Stimulated activated CD8-positive, alpha-beta memory T cell treated with anti-CD3 and anti-CD28 coated beads, Interleukin-12 subunit alpha, Interleukin-12 subunit beta, amount 100 ng/mL, for 24 hours (primary cell): ENCODE data around the gene ZFAND2A.
"Not testable (repeated sequence)": the region's sequence is repeated elsewhere in the genome, so short reads cannot be mapped to it uniquely, and the experiment has no call there.

Experiments
- DNase-seq: peaks from one replicate; pipeline ENCODE4 v3.0.0-alpha.2; 2020; ENCODE audit errors: extremely low read depth

Gene ZFAND2A

DNA sequence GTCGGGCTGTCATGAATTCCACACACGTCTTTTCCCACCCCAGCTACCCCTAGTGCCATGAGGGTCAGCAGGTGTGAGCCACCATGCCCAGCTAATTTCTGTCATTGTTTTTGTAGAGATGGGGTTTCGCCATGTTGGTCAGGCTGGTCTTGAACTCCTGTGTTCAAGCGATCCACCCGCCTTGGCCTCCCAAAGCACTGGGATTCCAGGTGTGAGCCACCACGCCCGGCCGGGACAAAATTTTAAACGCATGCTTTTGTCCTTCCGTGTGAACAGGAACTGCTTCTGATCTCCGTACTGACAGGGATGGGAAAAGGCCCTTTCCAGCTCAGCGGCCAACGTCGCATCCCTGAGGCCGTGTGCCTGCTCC, 15.6 kb upstream of the ZFAND2A start:
- no peak for DNase-seq

DNA sequence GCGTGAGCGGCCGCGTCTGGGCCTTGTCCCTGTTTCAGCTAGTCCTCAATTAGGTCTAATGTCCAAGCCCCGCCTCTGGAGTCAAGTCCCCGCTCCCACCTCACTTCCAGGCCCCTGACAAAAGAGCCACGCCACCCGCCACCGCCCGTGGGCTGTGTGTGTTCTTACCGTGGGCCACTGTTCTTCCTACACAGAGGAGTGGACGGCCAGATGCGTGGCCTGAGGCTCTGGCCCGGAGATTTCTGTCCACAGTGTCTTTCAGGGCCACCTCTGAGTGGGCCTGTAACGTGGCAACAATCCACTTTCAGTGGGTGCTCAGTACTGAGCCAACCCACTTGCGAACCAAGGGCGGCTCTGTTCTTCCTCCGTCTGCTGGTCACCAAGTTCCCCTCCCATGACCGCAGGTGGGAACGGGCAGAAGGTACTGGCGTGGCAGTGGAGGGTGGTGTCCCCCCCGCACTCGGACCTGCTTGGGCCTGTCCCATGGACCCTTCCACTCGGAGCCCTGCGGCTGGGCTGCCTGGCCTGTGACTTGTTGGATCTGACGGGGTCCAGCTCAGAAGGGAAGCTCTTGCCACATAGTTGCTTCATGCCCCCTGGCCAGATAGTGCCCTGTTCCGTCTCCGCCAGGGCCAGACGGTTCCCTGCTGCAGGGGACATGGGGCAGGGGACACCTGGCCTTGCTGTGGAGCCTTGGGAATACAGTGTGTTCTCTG, 15.0 kb upstream of the ZFAND2A start:
- DNase-seq = no peak

DNA sequence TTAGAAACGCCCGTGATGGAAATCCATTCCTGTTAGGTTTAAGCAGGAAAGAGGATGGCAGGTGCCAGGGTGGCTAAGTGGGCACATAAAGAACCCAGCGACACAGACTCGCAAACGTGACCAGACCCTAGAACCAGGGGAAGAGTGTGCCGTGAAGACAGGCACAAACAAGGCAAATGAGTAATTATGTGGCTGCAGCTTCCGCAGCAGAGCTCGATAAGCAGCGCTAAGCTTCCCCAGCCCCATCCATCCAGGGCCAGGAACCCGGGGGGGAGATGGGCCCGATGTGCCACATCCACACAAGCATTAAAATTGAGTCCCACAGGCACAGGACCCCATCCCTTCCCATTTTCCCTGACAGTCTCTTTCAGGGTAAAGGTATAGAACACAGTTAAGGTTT, 14.0 kb upstream of the ZFAND2A start:
- DNase-seq = no peak

DNA sequence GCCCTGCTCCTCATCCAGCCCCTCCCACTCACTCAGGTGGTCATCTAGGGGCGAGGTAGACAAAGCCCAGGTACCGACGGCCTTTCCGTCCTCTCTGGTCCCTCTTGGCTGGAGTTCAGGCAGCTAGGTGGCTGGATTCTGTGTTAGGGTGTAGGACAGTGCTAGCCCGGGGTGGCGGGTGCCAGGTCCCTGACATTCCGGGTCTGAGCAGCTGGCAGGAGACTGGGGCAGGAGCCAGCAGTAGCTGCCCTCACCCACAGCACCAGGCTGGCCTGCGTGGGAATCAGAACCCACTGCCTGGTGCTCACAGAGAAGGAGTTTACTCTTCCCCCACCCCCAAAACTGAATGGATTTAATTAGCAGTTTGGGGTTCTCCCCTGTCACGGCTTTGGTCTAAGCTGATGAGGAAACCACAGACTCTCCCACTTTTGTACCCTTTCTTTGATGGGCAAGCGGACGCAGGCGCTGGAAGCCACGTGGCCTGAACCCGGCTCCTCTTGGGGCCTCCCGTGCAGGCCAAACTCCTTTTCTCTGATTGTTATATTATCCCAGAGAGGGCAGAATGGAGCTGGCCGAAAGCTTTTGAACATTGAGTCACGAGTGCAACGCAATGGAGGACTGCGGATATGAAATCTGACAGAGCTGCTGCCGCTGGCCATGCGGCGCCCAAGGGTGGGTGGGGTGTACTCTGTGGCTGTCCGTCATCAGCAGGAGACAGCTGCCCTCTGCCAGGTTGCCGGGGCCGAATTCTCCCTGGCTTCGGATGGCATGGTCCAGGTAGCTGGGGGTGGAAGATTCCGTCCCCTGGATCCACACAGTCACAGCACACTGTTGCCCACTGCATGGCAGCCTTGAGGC, 12.9 kb upstream of the ZFAND2A start:
- no peak for DNase-seq

DNA sequence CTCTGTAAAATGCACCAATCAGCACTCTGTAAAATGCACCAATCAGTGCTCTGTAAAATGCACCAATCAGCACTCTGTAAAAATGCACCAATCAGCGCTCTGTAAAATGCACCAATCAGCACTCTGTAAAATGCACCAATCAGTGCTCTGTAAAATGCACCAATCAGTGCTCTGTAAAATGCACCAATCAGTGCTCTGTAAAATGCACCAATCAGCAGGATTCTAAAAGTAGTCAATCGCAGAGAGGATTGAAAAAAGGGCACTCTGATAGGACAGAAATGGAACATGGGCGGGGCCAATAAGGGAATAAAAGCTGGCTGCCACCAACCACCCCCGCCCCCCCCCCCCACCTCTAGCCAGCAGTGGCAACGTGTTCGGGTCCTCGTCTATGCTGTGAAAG, 11.5 kb upstream of the ZFAND2A start:
- DNase-seq = not testable (repeated sequence)

DNA sequence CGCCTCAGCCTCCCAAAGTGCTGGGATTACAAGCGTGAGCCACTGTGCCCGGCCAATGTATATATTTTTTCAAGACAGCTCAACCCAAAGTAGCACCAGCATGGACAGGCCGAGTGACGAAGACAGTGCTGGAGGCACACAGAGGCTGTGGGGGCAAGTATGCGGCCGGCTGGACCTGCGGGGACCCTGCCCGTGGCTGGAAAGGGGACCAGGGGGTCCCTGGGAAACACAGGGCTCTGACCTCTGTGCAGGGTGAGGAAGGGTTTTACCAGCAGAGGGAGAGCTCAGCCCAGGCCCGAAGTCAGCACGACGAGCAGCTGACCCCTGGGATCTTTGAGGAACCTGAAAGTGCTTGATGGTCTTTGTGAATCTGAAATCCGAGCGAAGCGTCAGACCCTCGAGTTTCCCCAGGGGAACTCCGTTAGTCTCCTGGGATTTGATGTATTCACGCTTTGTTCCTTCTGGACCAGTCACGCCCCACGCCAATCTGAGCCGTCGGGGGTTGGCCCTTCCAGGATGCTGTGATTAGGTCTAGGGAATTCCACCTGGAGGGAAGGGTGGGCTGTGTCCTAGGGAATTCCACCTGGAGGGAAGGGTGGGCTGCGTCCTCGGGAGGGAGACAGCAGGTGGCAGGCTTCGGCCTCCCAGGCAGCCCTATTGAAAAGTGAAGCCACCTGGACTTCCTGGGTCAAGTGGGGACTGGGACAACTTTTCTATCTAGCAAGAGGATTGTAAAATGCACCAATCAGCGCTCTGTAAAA, 10.9 kb upstream of the ZFAND2A start:
- no peak for DNase-seq

DNA sequence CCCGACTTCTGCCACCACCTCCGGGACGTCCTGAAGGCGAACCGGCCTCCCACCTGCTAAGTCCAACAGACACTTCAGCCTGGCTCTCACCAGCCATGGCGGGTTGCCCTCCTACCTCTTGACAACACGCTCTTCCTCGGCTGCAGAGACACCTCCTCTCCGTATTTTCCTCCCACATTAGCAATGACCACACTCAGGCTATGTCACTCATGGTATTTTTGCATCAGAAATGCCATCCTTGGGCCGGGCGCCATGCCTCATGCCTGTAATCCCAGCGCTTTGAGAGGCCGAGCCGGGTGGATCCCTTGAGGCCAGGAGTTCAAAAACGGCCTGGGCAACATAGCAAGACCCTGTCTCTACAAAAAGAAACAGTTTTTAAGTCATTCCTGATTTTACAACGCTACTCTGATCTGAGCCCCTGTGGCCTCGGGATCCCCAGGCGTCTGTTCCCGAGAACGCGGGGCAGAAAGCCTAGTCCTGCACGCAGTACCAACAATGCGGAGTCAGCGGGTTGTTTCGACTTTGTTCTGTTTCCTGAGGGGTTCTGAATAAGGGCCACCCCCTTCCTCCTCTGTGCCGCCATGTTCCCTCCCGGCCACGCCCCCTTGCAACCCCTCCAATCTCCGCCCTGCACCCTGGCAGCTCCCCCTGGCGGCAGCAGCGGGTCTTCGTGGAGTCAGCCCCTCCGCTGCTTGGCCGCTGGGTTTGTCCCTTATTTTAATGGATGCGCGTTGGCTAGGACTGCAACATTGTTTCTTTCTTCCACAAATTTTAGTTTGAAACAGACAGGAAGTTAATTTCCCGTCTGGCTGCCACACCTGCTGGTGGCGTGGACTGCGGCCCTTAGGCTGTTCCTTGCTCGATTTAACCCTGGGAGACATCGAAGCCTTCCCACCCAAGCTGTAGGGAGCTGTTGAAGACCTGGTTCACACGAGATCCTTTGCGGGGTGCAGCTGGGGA, 9.7 kb upstream of the ZFAND2A start:
- DNase-seq = peak; percentile 87

DNA sequence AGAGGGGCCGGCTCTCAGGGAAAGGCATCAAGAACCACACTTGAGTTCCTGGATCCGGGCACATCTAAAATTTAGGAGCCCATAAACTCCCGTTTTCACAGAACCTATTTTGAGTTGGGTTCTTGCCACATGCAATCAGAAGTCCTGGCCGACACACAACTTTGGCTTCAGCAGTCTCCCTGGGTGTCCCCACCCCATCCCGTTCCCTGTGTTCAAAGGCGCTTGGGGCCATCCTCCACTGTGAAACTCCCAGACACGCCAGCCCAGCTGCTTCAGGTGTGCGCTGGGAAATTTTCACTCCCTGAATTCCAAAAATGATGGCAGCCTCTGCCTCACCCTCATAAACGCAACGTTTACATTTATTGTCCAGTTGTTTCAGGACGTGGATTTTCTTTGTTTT, 8.4 kb upstream of the ZFAND2A start:
- DNase-seq = no peak

DNA sequence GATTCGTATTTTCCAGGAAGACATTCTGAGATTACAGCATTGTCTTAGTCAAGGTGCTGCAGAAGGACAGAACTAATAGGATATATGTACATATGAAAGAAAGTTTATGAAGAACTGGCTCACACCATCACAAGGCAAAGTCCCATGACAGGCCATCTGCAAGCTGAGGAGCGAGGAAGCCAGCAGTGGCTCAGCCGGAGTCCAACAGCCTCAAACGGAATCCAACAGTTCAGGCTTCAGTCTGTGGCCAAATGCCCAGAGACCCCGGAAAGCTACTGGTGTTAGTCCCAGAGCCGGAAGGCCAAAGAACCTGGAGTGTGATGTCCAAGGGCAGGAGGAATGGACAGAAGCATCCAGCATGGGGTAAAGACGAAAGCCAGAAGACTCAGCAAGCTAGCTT, 4.4 kb upstream of the ZFAND2A start:
- no peak for DNase-seq

DNA sequence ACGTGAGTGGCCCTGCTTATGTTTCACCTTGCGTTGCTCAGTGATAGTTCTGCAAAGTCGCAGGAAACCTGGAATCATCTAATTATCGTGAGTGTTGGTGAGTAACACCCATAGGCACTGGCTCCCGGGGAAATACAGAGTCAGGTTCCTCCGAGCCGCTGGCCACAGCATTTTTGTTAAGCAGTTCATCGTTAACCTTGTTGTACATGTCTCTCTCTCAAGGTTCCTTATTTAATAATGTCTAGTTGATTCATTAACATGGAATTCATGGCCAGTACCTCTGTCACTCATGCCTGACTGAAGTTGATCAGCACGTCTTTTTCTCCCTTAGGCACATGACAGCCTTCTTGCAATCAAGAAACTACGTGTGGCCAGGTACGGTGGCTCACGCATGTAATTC, 3.1 kb upstream of the ZFAND2A start:
- DNase-seq = no peak

DNA sequence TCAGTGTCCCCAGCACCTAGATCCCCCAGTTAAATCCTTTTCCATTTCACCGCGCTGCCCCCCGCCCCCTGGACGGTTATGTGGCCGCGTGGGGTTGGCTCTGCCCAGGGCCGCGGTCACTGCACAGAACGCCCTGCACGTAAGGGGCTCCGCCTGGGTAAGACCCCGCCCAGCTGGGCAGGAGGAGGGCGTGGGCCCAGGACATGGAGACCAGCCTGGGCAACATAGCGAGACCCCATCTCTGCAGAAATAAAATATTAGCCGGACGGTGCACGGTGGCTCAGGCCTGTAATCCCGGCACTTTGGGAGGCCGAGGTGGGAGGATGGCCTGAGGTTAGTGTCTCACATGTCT, 650 bp upstream of the ZFAND2A start:
- DNase-seq = no peak

DNA sequence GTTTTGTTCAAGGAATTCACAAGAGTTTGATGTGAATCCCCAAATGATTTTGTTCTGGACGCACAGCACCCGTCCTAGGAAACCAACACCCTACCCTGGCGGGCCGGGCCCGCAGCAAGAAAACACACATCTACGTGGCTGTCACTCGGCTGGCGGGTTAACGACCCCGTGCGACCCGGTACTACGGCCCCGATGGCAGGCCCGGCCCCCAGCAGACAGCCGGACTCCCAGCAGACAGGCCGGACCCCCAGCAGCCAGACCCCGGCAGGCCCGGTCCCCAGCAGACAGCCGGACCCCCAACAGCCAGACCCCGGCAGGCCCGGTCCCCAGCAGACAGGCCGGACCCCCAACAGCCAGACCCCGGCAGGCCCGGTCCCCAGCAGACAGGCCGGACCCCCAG, 765 bp downstream of the ZFAND2A start:
- not testable (repeated sequence) for DNase-seq

DNA sequence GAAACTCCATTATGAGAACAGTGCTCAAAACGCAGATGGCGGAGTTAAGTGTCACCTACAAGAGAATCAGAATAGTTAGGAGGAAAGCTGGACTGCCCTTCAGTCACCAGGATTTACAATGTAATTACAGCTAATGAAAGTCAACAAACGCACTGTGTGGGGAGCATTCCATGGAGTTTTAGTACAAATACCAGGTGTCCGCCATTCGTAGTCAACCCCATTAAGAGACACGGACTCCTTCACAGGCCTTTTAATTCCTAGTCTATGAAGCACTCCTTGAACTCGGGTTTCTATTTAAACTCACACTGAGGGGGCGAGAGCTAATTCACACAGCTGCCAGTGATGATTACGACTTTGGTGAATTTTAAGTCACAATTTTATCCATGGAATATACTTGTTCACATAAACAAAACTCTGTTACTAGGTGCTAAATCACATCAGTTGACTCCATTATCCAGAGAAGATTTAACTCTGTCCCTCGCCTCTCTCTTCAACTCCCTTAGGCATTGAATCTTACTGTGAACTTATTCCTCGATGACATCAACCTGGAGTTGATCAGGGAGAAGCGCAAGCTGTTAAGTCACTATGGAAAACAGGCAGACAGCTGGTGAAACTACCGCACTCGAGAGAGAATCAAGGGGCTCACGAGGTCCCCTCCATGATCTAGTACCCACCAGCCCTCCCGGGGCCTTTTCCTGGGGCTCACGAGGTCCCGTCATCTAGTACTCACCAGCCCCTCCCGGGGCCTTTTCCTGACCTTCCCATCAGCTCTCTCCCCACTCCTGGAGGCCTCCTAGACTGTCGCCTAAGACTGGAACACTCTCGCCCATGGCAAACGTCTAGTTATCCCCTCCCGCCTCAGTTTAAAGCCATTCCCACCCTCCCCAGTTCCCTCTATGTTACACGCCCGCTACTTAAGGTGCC, 1.5 kb downstream of the ZFAND2A start:
- no peak for DNase-seq

DNA sequence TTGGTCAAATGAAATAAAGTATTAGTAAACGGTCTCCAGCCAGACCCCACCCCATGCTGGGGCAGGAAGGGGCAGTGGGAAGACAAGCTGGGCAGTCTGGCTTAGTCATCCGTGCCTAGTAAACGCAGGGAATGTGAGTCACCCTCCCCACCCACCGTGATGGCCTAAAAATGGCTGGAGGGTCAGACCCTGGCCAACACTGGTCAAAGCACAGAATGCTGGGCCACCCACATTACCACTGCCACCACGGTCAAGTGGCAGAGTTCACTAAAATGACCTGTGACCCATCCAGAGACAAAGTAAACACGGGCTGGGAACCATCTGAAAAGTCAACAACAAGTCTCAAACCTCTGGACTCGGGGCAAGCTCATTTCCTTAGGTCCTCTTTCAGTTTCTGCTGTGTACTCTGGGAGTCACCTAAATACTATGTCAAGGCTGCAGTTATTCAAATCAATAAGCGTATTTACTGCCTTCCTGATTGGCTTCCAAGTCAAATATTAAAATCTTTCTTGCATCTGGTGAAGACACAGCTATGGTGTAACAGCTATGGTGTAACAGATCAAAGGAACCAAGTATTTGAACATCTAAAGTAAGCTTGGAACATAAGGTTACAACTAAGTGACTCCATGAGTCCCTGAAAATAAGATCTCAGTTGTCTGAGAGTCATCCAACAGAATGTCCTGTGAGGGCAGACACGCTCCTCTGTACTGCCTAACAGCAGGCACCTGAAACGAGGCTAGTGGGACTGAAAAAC, 3.0 kb downstream of the ZFAND2A start:
- no peak for DNase-seq

DNA sequence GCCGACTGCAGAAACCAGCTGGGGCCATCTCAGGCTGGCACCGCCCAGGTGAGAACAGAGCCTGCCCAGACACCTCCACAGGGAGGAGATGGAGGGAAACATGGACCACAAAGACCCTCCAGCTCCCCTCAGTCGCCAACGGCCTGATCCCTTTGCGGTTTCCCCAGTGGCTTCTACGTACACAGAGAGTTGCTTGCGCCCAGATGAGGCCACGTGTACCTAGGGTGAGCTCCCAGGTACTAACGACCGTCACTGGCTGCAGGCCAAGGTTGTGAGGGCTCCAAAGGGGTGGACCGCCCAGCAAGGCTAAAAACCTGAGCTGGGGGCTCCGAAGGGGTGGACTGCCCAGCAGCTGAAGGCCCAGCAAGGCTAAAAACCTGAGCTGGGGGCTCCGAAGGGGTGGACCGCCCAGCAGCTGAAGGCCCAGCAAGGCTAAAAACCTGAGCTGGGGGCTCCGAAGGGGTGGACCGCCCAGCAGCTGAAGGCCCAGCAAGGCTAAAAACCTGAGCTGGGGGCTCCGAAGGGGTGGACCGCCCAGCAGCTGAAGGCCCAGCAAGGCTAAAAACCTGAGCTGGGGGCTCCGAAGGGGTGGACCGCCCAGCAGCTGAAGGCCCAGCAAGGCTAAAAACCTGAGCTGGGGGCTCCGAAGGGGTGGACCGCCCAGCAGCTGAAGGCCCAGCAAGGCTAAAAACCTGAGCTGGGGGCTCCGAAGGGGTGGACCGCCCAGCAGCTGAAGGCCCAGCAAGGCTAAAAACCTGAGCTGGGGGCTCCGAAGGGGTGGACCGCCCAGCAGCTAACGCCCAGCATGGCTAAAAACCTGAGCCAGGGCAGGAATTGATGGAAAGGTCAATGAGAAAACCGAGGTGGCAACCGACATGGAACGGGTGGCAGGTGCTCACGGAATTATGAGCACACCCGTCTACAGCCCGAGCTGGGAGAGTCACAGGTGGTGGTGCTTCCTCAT, 3.9 kb downstream of the ZFAND2A start:
- DNase-seq = not testable (repeated sequence)

DNA sequence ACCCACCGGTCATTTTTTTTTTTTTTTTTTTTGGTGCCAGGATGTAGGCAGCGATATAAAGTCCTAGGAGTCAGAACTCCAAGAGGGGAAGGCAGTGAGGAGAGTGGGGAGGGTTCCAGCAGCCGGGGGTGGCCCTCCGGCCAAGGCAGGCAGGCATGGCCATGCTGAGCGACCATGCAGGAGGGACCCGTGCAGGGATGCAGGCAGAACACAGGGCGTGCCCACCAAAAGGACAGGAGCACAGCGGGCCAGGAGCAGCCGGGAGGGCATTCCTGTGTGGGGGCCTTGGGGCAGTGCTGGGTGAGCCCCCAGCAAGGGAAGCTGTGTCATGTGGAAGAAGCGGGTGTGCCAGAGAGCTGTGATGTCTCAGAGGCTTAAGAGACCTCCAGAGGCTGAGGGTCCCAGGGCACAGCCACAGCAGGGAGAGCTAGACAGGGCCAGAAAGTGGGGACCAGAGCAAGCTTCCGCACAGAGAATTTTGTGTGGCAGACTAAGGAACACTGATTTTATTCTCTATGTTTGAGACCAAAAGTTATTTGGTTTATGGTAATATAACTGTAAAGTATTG, 5.7 kb downstream of the ZFAND2A start:
- DNase-seq = no peak

DNA sequence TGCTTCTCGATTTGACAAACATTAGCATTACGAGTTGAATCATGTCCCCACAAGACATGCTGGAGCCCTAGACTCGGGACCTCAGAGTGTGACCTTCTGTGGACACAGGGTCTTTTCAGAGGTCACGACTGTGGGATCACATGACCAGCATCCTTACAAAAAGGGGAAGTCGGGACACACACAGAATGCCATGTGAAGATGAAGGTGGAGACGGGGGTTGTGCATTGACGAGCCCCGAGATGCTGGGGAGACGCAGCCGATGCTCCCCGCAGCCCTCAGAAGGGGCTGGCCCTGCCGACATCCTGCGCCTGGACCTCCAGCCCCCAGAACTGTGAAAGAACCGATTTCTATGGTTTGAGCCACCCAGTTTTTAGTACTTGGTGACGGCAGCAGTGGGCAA, 7.5 kb downstream of the ZFAND2A start:
- no peak for DNase-seq
